Suprapubic skin (tissue), 4 donors: ENCODE data around the gene TMEM225B.
"Not testable (repeated sequence)": the region's sequence is repeated elsewhere in the genome, so short reads cannot be mapped to it uniquely, and the experiment has no call there.

Experiments
- CTCF ChIP-seq, 2 donors: fragments of 200-600 bp in 1 of 2; fragments of 450-650 bp in 1 of 2; sonication (generic) in 1 of 2; IDR thresholded peaks; one replicate each; pipeline ENCODE4 v1.5.1; 2016 to 2019; ENCODE audit warnings: antibody characterized with exemption in 2 of 2, mild to moderate bottlenecking in 1 of 2, moderate library complexity in 1 of 2
- EP300 ChIP-seq: sonication (generic); formaldehyde crosslinking; IDR thresholded peaks from one replicate; pipeline ENCODE4 v1.6.1; 2017; ENCODE audit warnings: antibody characterized with exemption
- POLR2A ChIP-seq, 2 donors: fragments of 450-650 bp; IDR thresholded peaks; one replicate each; pipeline ENCODE4 v1.6.1; 2017; ENCODE audit warnings: antibody characterized with exemption in 2 of 2, mild to moderate bottlenecking in 2 of 2, moderate library complexity in 2 of 2
- POLR2AphosphoS5 ChIP-seq, 3 donors: sonication (generic); formaldehyde crosslinking; IDR thresholded peaks; one replicate each; pipeline ENCODE4 v1.6.1; 2017; ENCODE audit warnings: antibody characterized with exemption in 3 of 3

DNA sequence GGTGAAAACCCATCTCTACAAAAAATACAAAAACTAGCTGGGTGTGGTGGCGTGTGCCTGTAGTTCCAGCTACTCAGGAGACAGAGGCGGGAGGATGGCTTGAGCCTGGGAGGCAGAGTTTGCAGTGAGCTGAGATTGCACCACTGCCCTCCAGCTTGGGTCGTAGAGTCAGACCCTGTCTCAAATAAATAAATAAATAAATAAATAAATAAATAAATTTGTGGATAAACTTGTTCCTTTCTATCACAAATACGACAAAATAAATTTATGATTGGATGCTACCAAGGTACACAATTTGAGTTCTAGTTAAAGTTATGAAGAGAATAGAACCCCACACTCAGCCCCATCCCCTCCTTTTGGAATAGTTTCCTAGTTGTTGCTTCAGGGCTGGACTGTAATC lies 55.2 kb downstream of the TMEM225B start:
- TF ChIP-seq CTCF (IDR thresholded peaks at IDR 0.05); POLR2A (IDR thresholded peaks at IDR 0.05); POLR2AphosphoS5 (IDR thresholded peaks at IDR 0.05); EP300: not testable (repeated sequence)
